Thyroid gland (tissue), 4 donors: ENCODE results near the gene TBC1D8.

Experiments
- CTCF ChIP-seq, 6 experiments: fragments of 200-600 bp in 3 of 6; fragments of 450-650 bp in 3 of 6; sonication (generic) in 3 of 6; IDR thresholded peaks; one replicate each; pipeline ENCODE4 v1.5.1; 2016 to 2019; ENCODE audit warnings: antibody characterized with exemption in 6 of 6, mild to moderate bottlenecking in 2 of 6, inconsistent platforms in 1 of 6, moderate library complexity in 1 of 6
- POLR2A ChIP-seq, 2 donors: fragments of 450-650 bp; IDR thresholded peaks; one replicate each; pipeline ENCODE4 v1.6.1; 2017; ENCODE audit warnings: antibody characterized with exemption in 2 of 2, mild to moderate bottlenecking in 2 of 2, moderate library complexity in 1 of 2

DNA sequence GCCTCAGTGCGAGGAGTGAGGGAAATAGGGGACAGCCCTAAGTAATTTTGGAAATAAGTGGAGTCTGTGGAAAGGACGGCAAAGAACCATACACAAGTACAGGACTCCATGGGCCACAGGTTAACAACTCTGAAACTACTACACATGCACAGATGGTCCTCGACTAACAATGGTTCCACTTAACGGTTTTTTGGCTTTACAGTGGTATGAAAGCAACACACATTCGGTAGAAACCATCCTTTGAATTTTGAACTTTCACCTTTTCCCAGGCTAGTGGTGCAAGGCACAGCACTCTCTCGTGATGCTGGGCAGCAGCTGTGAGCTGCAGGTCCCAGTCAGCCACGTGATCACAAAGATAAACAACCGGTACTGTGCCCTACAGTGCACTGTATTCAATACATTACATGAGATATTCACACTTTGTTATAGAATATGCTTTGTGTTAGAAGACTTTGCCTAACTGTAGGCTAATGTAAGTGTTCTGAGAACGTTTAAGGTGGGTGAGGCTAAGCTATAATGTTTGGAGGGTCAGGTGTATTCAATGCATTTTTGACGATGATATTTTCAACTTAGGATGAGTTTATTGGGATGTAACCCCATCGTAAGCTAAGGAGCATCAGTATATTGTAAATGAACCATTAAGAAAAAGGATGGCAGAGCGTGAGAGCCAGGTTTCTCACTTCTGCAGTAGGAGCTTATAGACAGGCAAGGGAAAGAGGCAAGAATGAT, 44.6 kb downstream of the TBC1D8 start:
- TF ChIP-seq CTCF (IDR thresholded peaks at IDR 0.05) (no peak), POLR2A (IDR thresholded peaks at IDR 0.05) (no peak)
